GM12878 (cell line): Measurements from ENCODE around the gene TXN2. TPM values are rescaled to one million over a fixed set of nuclear protein-coding genes. Genes with fewer than 3 reads are reported as not detected.
A peak's percentile ranks its signal among the peaks of the same experiment; 100 is the strongest.

Source experiments
- ASH2L ChIP-seq: fragments of 300-600, 200-600 bp; sonication (generic); IDR thresholded peaks from 2 replicates; pipeline ENCODE4 v1.6.1; 2017; ENCODE audit warnings: low read depth, mild to moderate bottlenecking, borderline replicate concordance
- ATF3 ChIP-seq: IDR thresholded peaks from 2 replicates; pipeline ENCODE4 v1.6.1; 2011; ENCODE audit warnings: low read depth, mild to moderate bottlenecking, low read length, moderate library complexity, borderline replicate concordance; ENCODE audit errors: extremely low read depth
- CBFB ChIP-seq: IDR thresholded peaks from 2 replicates; pipeline ENCODE4 v1.6.1; 2016; ENCODE audit warnings: antibody characterized with exemption, low read depth
- DPF2 ChIP-seq: fragments of 450-650 bp; IDR thresholded peaks from 2 replicates; pipeline ENCODE4 v1.6.1; 2017; ENCODE audit warnings: mild to moderate bottlenecking
- HDGF ChIP-seq: fragments of 450-650 bp; IDR thresholded peaks from 2 replicates; pipeline ENCODE4 v1.6.1; 2016; ENCODE audit warnings: antibody characterized with exemption
- IKZF1 ChIP-seq: fragments of 450-650 bp; conservative IDR thresholded peaks from 2 replicates; pipeline ENCODE4 v1.6.1; 2017; ENCODE audit warnings: antibody characterized with exemption, mild to moderate bottlenecking
- LARP7 ChIP-seq: fragments of 450-650 bp; IDR thresholded peaks from 2 replicates; pipeline ENCODE4 v1.6.1; 2017; ENCODE audit warnings: mild to moderate bottlenecking
- MAX ChIP-seq: IDR thresholded peaks from 2 replicates; pipeline ENCODE4 v1.6.1; 2012; ENCODE audit warnings: low read depth, low read length, improper control_type of control experiment
- NR2C1 ChIP-seq: fragments of 450-650 bp; IDR thresholded peaks from 2 replicates; pipeline ENCODE4 v1.6.1; 2017; ENCODE audit warnings: antibody characterized with exemption, mild to moderate bottlenecking, moderate library complexity
- NR2C2 ChIP-seq: IDR thresholded peaks from 2 replicates; pipeline ENCODE4 v1.6.1; 2011; ENCODE audit warnings: borderline replicate concordance, low read depth; ENCODE audit not compliant: control insufficient read depth, insufficient read length
- PAX5 ChIP-seq: IDR thresholded peaks from 2 replicates; pipeline ENCODE4 v1.6.1; 2011; ENCODE audit warnings: low read depth, low read length, borderline replicate concordance
- PBX3 ChIP-seq: IDR thresholded peaks from 2 replicates; pipeline ENCODE4 v1.6.1; 2011; ENCODE audit warnings: mild to moderate bottlenecking, low read depth, low read length, moderate library complexity; ENCODE audit not compliant: insufficient replicate concordance
- PKNOX1 ChIP-seq: fragments of 450-650 bp; IDR thresholded peaks from 2 replicates; pipeline ENCODE4 v1.6.1; 2016; ENCODE audit warnings: mild to moderate bottlenecking
- POLR2AphosphoS5 ChIP-seq: IDR thresholded peaks from 2 replicates; pipeline ENCODE4 v1.6.1; 2011; ENCODE audit warnings: mild to moderate bottlenecking, low read length, inconsistent platforms
- RAD51 ChIP-seq: fragments of 450-650 bp; IDR thresholded peaks from 2 replicates; pipeline ENCODE4 v1.6.1; 2016; ENCODE audit warnings: moderate library complexity, mild to moderate bottlenecking, inconsistent platforms
- SIN3A ChIP-seq: IDR thresholded peaks from 2 replicates; pipeline ENCODE4 v1.6.1; 2012; ENCODE audit warnings: low read depth, low read length, improper control_type of control experiment
- SMAD1 ChIP-seq: fragments of 450-650 bp; IDR thresholded peaks from 2 replicates; pipeline ENCODE4 v1.6.1; 2018; ENCODE audit warnings: mild to moderate bottlenecking, low read depth; ENCODE audit not compliant: partially characterized antibody
- SMARCA5 ChIP-seq: fragments of 450-650 bp; IDR thresholded peaks from 2 replicates; pipeline ENCODE4 v1.6.1; 2017; ENCODE audit warnings: mild to moderate bottlenecking
- SPI1 ChIP-seq: IDR thresholded peaks from 2 replicates; pipeline ENCODE4 v1.6.1; 2011; ENCODE audit warnings: low read depth, mild to moderate bottlenecking, low read length, moderate library complexity, borderline replicate concordance; ENCODE audit not compliant: insufficient read depth
- SREBF1 ChIP-seq: IDR thresholded peaks from 2 replicates; pipeline ENCODE4 v1.6.1; 2012; ENCODE audit warnings: mild to moderate bottlenecking, low read length
- TCF12 ChIP-seq: IDR thresholded peaks from 2 replicates; pipeline ENCODE4 v1.6.1; 2011; ENCODE audit warnings: low read depth, mild to moderate bottlenecking, low read length
- USF1 ChIP-seq: IDR thresholded peaks from 2 replicates; pipeline ENCODE4 v1.6.1; 2011; ENCODE audit warnings: borderline replicate concordance, low read depth, mild to moderate bottlenecking, moderate library complexity, mixed read lengths, low read length; ENCODE audit not compliant: insufficient read depth; ENCODE audit errors: extremely low read length
- ZNF207 ChIP-seq: fragments of 450-650 bp; IDR thresholded peaks from 2 replicates; pipeline ENCODE4 v1.6.1; 2014; ENCODE audit warnings: antibody characterized with exemption, mild to moderate bottlenecking, borderline replicate concordance
- polyA plus RNA-seq, 11 experiments: library from polyadenylated mRNA; depleted of rRNA in 4 of 11; unstranded in 6 of 11; stranded (reverse) in 5 of 11; fragments of >200 nt; fragmentation: Nextera tagmentation in 4 of 11; fragmentation: Illumina TruSeq in 1 of 11; extraction: Ambion mirVana in 4 of 11; extraction: Trizol in 1 of 11; gene quantifications; 1 replicate in 1 of 11; 2 replicates in 10 of 11; pipeline versions ENCODE4 v1.2.1 to v1.2.3, GENCODE V29; 2011 to 2016; ENCODE audit warnings: inconsistent platforms in 2 of 11, missing spikeins in 2 of 11, low read depth in 1 of 11
- total RNA-seq, 4 experiments: library from RNA; depleted of rRNA in 3 of 4; stranded (reverse); fragments of >200 nt in 3 of 4; fragmentation: Illumina TruSeq in 1 of 4; extraction: Trizol in 1 of 4; gene quantifications; 2 replicates each; pipeline versions ENCODE4 v1.2.1 to v1.2.3, GENCODE V29; 2013 to 2021

TXN2 gene
- total and polyA plus RNA-seq, 10 of the 15 experiments (the other 5 are each of a cell fraction or from before 2014, with no cell fraction given), result 70.2 to 350 (median 183) TPM

- TF ChIP-seq TCF12 (0 out of 2 replicates have a peak, but pooled peaks have one; percentile 13), SMAD1 (peak; percentile 83), SMARCA5 (peak; percentile 82), USF1 (no peak), SREBF1 (no peak), PKNOX1 (peak; percentile 96), IKZF1 (peak; percentile 88), SPI1 (peak; percentile 59; the same call in 1 of the 2 replicates), ATF3 (no peak), ZNF207 (no peak; the same call in 1 of the 2 replicates), PBX3 (peak; percentile 86), HDGF (peak; percentile 38), LARP7 (peak; percentile 58), POLR2AphosphoS5 (peak; percentile 98), PAX5 (peak; percentile 15; the same call in 1 of the 2 replicates), ASH2L (0 out of 2 replicates have a peak, but pooled peaks have one; percentile 47), SIN3A (peak; percentile 92), CBFB (peak; percentile 57; the same call in 1 of the 2 replicates), RAD51 (peak; percentile 50; the same call in 1 of the 2 replicates), NR2C1 (peak; percentile 15; the same call in 1 of the 2 replicates), DPF2 (peak; percentile 57), NR2C2 (no peak), MAX (peak; percentile 37; the same call in 1 of the 2 replicates)
Observed at GRCh38 chr22:36481393-36482168, at the start of gene TXN2 (continued).
